Heart left ventricle (tissue), 16 donors: ENCODE measurements around the gene ALOXE3. TPM values are rescaled to one million over a fixed set of nuclear protein-coding genes. Genes with fewer than 3 reads are reported as not detected.

Experiments used
- ATAC-seq, 4 donors: fragments of 200-7000 bp; cut with Tn5 transposase; one replicate each; pipeline ENCODE4 v1.9.1; 2020 to 2022; ENCODE audit warnings: moderate library complexity in 4 of 4, mild to moderate bottlenecking in 3 of 4, moderate number of reproducible peaks in 1 of 4
- DNase-seq, 5 donors: peaks; one replicate each; pipeline ENCODE4 v3.0.0-alpha.2; 2020
- H3K27ac ChIP-seq, 12 donors: fragments of 200-600 bp; sonication (generic) in 4 of 12; one replicate each; pipeline versions ENCODE4 v1.5.0 to v1.8.0; 2016 to 2022; ENCODE audit warnings: mild to moderate bottlenecking in 2 of 12
- H3K27me3 ChIP-seq, 9 donors: fragments of 200-600 bp; sonication (generic) in 2 of 9; one replicate each; pipeline versions ENCODE4 v1.5.1 to v1.8.0; 2016 to 2022; ENCODE audit warnings: mild to moderate bottlenecking in 3 of 9
- H3K36me3 ChIP-seq, 9 donors: fragments of 200-600 bp; sonication (generic) in 2 of 9; one replicate each; pipeline versions ENCODE4 v1.5.0 to v1.8.0; 2018 to 2022; ENCODE audit warnings: mild to moderate bottlenecking in 2 of 9
- H3K4me1 ChIP-seq, 12 donors: fragments of 200-600 bp; sonication (generic) in 4 of 12; one replicate each; pipeline versions ENCODE4 v1.5.0 to v1.8.0; 2016 to 2022; ENCODE audit warnings: mild to moderate bottlenecking in 3 of 12
- H3K4me3 ChIP-seq, 12 donors: fragments of 200-600 bp; sonication (generic) in 4 of 12; one replicate each; pipeline versions ENCODE4 v1.5.0 to v1.8.0; 2017 to 2022; ENCODE audit warnings: mild to moderate bottlenecking in 9 of 12, moderate library complexity in 4 of 12
- H3K9me3 ChIP-seq, 12 donors: fragments of 200-600 bp; sonication (generic) in 4 of 12; one replicate each; pipeline versions ENCODE4 v1.5.0 to v1.8.0; 2016 to 2022; ENCODE audit warnings: mild to moderate bottlenecking in 1 of 12
- POLR2A ChIP-seq, 2 donors: fragments of 450-650 bp; IDR thresholded peaks; one replicate each; pipeline ENCODE4 v1.6.1; 2017; ENCODE audit warnings: antibody characterized with exemption in 2 of 2, mild to moderate bottlenecking in 2 of 2, moderate library complexity in 2 of 2
- WGBS, 4 donors: extraction: QIAGEN DNeasy Blood & Tissue Kit in 2 of 4; methylation state at CpG; one replicate each; pipeline versions ENCODE4 v1.1.5 to v1.1.7; 2013 to 2018; 5-methylcytosine and 5-hydroxymethylcytosine counted together
- intact Hi-C, 10 donors: fragments of 100-400 bp; cut with DNase I; formaldehyde crosslinking; loops; one replicate each; pipeline versions ENCODE4 v1.11.1 to v1.14.2; 2022
- polyA plus RNA-seq, 2 donors: library from polyadenylated mRNA; stranded (reverse); fragments of 200-250 nt; gene quantifications; one replicate each; pipeline ENCODE4 v1.2.3, GENCODE V29; 2013
- total RNA-seq, 9 donors: library from RNA; depleted of rRNA in 2 of 9; stranded (reverse); fragments of >200 nt in 2 of 9; fragmentation: NEBNext Ultra II Directional in 3 of 9; extraction: Animal tissue kit (Norgen Biotek cat#: 25700) in 3 of 9; gene quantifications; one replicate each; pipeline versions ENCODE4 v1.1.0 to v1.2.4, GENCODE V29; 2016 to 2023
- TF ChIP-seq, protein P1 (sequence below), 12 donors: fragments of 200-600 bp; sonication (generic) in 4 of 12; IDR thresholded peaks; one replicate each; pipeline versions ENCODE4 v1.5.0 to v1.8.0; 2018 to 2022; ENCODE audit warnings: antibody characterized with exemption in 12 of 12, mild to moderate bottlenecking in 5 of 12
- donor health status: ischemic (EF 13 %, LVEDD 7.1; RV severe dilation, severe dysfunction).
- donor health status: healthy with polysubstance abuse.
- donor health status: DM: no; HTN: yes; CAD: no.
- donor health status: DM: no; HTN: no; CAD: no.
- donor health status: ischemic (EF 25% LVEDD 6.9; RV normal size, moderate dysfunction).
- donor health status: ischemic (EF 25% LVEDD 5.7; RV mildly dilated, moderate dysfunction).
- donor health status: healthy.
- donor health status: DM: yes; HTN: yes; CAD: no.
- donor health status: ischemic (EF 35%, LVEDD 5.7; RV mildly dilated, moderate dysfunction).
- donor health status: nonischemic (EF 11% LVEDD 7.7; RV severe dilation, severe dysfunction).
- donor health status: DM: yes; HTN: yes; CAD: no.
- donor health status: PGD.
- donor health status: ischemic (EF 29% LVEDD 5.4; RV normal size, mild dysfunction).
- donor health status: nonischemic (EF 23%, LVEDD 6.1; RV moderate dilation, normal function).

ALOXE3 gene
- total and polyA plus RNA-seq, 11 donors, result 0.12 TPM; not detected in 10

DNA sequence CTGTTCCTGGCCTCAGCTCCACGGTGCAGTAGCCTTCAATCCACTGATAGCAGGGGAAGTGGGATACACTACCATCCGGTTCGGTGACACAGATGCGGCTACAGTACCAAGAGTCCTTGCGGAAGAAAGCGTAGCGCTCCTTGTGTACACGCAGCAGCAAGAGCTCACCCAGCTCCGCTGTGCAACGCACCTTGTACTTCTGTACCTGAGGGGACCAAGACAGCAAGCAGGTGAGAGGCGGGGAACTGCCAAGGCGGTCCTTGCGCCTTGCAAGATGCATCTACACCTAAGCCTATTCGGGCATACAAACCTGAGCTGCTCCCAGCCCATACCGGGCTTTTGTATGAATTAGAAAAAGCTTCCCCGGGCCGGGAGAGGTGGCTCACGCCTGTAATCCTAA lies 1.5 kb downstream of the ALOXE3 start:
- TF ChIP-seq, protein P1, sequence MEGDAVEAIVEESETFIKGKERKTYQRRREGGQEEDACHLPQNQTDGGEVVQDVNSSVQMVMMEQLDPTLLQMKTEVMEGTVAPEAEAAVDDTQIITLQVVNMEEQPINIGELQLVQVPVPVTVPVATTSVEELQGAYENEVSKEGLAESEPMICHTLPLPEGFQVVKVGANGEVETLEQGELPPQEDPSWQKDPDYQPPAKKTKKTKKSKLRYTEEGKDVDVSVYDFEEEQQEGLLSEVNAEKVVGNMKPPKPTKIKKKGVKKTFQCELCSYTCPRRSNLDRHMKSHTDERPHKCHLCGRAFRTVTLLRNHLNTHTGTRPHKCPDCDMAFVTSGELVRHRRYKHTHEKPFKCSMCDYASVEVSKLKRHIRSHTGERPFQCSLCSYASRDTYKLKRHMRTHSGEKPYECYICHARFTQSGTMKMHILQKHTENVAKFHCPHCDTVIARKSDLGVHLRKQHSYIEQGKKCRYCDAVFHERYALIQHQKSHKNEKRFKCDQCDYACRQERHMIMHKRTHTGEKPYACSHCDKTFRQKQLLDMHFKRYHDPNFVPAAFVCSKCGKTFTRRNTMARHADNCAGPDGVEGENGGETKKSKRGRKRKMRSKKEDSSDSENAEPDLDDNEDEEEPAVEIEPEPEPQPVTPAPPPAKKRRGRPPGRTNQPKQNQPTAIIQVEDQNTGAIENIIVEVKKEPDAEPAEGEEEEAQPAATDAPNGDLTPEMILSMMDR (IDR thresholded peaks at IDR 0.05), result no peak
- TF ChIP-seq POLR2A (IDR thresholded peaks at IDR 0.05), result no peak
- no peaks in the 10 kb centered on the region for H3K36me3 ChIP-seq
- H3K27ac ChIP-seq, result no peak overlapping the region
- H3K4me1 ChIP-seq, result peaks cover 6 to 39% (median 26%) of the 10 kb centered on the region in 12 donors
- intact Hi-C loops, result loop anchor here in 3 of 10 donors (5.0 kb wide), 2 partner anchors 34 to 176 kb away; no protein-coding TSS in a partner anchor
- H3K27me3 ChIP-seq, result peaks cover 3 to 51% (median 27%) of the 10 kb centered on the region in 9 donors
- no peak overlapping the region for H3K4me3 ChIP-seq
- DNase-seq, result no peak
- no peaks in the 10 kb centered on the region for H3K9me3 ChIP-seq
- 47 to 64% (median 60%) methylated on average over 14 to 18 of the region's 18 CpGs for WGBS, 4 donors
- no peak for ATAC-seq

DNA sequence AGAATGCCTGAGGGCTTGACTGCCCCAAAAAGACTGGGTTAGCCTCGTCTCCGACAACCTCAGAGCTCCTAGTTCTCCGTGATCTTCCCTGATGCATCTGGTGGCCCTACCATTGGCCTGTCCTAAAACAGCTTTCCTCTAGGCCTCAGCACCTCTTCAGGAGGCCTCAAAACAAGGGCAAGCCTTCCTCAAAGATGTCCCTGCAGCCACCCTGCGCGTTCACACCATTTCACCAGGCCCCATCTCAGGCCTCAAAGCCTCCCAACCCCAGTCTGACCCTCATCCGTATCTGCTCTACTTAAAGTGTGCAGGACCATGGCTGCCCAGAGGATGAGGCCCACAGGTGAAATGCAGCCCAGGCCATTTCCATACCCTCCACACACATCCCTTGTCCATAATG lies 7.4 kb downstream of the ALOXE3 start:
- intact Hi-C loops, result loop anchor here in 2 of 10 donors (2.0 to 5.0 kb wide), 2 partner anchors 49 to 50 kb away; no protein-coding TSS in a partner anchor
- Histone ChIP-seq H3K4me3 (no peak overlapping the region), H3K4me1 (peaks cover 0 to 17% (median 7%) of the 10 kb centered on the region in 12 donors), H3K27ac (no peak overlapping the region), H3K36me3 (no peaks in the 10 kb centered on the region), H3K9me3 (no peaks in the 10 kb centered on the region), H3K27me3 (peaks cover 15 to 65% (median 50%) of the 10 kb centered on the region in 9 donors)
- TF ChIP-seq, protein P1 (IDR thresholded peaks at IDR 0.05), result no peak
- no peak for TF ChIP-seq POLR2A (IDR thresholded peaks at IDR 0.05)
- ATAC-seq (no peak), DNase-seq (no peak)
- 90 to 100% (median 93%) methylated on average over 6 of the region's 6 CpGs for WGBS, 4 donors

DNA sequence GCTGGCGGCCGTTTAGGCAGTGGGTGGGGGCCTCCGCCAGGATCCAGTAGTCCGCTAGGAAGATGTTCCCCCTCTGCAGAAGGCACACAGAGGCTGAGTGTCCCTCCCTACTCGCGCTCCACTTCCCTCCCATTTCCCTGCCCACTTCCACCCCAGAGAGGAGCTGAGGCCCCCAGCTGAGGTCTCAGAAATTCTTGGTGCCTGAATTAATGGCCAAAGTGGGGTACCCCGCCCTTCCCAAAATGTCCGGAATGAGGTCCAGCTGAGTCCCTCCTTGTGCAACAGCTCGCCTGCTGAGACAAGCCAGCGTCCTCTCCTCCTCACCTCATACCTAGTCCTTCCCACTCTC lies 7.9 kb downstream of the ALOXE3 start:
- DNase-seq (no peak), ATAC-seq (no peak)
- Histone ChIP-seq H3K36me3 (no peaks in the 10 kb centered on the region), H3K9me3 (no peaks in the 10 kb centered on the region), H3K27me3 (peaks cover 15 to 65% (median 45%) of the 10 kb centered on the region in 9 donors), H3K4me1 (peaks cover 0 to 17% (median 7%) of the 10 kb centered on the region in 12 donors), H3K27ac (no peak overlapping the region), H3K4me3 (peak overlapping the region in 1 of 12 donors; percentile 42)
- TF ChIP-seq POLR2A (IDR thresholded peaks at IDR 0.05), result no peak
- TF ChIP-seq, protein P1 (IDR thresholded peaks at IDR 0.05), result no peak
- WGBS, 4 donors, result 25 to 51% (median 31%) methylated on average over 6 to 10 of the region's 10 CpGs
- intact Hi-C loops, result loop anchor here in 2 of 10 donors (2.0 to 5.0 kb wide), 2 partner anchors 48 to 50 kb away; no protein-coding TSS in a partner anchor

DNA sequence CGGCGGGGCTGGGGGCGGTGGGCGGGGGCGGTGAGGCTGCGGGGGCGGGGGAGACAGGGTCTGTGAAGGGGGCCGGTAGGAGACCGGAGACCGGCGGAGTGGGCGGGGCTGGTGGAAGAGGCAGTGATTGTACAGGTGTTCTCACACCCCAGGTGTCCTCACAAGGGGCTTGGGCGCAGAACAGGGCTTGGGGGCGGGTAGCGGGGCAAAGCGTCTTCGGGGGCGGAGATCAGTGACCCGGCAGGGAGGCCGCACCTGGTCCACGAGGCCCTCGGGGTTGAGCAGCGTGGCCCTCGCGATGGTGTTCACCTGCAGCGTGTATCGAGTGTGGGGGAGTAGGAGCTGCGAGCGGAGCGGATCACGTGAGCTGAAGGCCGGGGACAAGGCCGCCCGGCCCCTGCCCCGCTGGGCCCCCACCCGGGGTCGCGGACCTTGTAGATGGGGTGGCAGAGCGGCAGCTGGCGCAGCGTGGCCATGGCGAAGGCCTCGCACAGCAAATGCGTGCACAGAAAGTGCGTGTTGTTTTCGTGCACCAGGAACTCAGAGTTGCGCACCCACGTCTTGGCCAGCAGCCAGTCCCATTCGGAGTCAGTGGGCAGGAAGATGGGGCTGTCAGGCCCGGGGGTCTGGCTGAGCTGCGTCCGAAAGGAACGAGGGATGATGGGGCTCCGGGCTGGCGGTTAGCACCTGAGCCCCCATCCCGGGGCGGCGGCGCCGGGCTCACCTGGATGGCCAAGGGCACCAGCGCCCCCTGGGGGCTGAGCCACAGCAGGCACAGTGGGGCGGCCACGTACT lies 8.5 kb downstream of the ALOXE3 start:
- H3K27ac ChIP-seq, result no peak overlapping the region
- ATAC-seq (peak in 3 of 4 donors; percentile 64 to 73 (median 67)), DNase-seq (peak; percentile 19 to 83 (median 47))
- 9 to 23% (median 14%) methylated on average over 26 to 63 of the region's 63 CpGs for WGBS, 4 donors
- TF ChIP-seq, protein P1 (IDR thresholded peaks at IDR 0.05), result peak; percentile 61 to 90 (median 72)
- no peak for TF ChIP-seq POLR2A (IDR thresholded peaks at IDR 0.05)
- H3K4me3 ChIP-seq, result peak overlapping the region in 3 of 12 donors; percentile 12 to 42 (median 26)
- no peaks in the 10 kb centered on the region for H3K36me3 ChIP-seq
- no peaks in the 10 kb centered on the region for H3K9me3 ChIP-seq
- peaks cover 15 to 63% (median 45%) of the 10 kb centered on the region in 9 donors for H3K27me3 ChIP-seq
- H3K4me1 ChIP-seq, result peaks cover 0 to 17% (median 7%) of the 10 kb centered on the region in 12 donors
- intact Hi-C loops, result loop anchor here in 4 of 10 donors (2.0 to 5.0 kb wide), 3 partner anchors 38 to 49 kb away; no protein-coding TSS in a partner anchor
